Measurements from ENCODE around the gene ULK3. TPM values are rescaled to one million over a fixed set of nuclear protein-coding genes. Genes with fewer than 3 reads are reported as not detected.

Gene ULK3
- 37.6 and 40.4 TPM in 2 replicates for total RNA-seq
- 45.7 and 46.3 TPM in 2 replicates for polyA plus RNA-seq

GRCh38 chr15:74842581-74843444 lies at the start of gene ULK3:
Gene ULK3, minus strand, starts transcription at chr15:74843156. Its CDS starts 51 bp downstream, at chr15:74843105.
- under 1% methylated on average over 70 of the region's 84 CpGs for WGBS (ENCODE audit: low lambda C conversion rate, missing lambda C conversion rate)
- H3K27ac ChIP-seq: peak within 1 kb of the TSS; percentile 93
- peaks cover 19% of the 10 kb centered on the region for H3K4me1 ChIP-seq (ENCODE audit: insufficient read depth)
- DNase-seq (ENCODE audit: low spot score): peak; percentile 96
- no peaks in the 10 kb centered on the region for H3K36me3 ChIP-seq (replicated peaks; ENCODE audit: insufficient read depth, low read depth)
- no peaks in the 10 kb centered on the region for H3K79me2 ChIP-seq
- TF ChIP-seq CTCF (IDR thresholded peaks at IDR 0.05; ENCODE audit: poor library complexity) (peak; percentile 50), EZH2 (IDR thresholded peaks at IDR 0.05; ENCODE audit: borderline replicate concordance) (no peak)
- peak within 1 kb of the TSS; percentile 91 for H2AFZ ChIP-seq
- peak within 1 kb of the TSS; percentile 92 for H3K4me2 ChIP-seq
- H3K9me2 ChIP-seq (replicated peaks; ENCODE audit: insufficient read depth): no peaks in the 10 kb centered on the region
- H3K27me3 ChIP-seq: no peaks in the 10 kb centered on the region
- H4K20me1 ChIP-seq (ENCODE audit: insufficient read depth, poor library complexity, severe bottlenecking): peaks cover 6% of the 10 kb centered on the region
- peak within 1 kb of the TSS; percentile 95 for H3K4me3 ChIP-seq
- no peaks in the 10 kb centered on the region for H3K9me3 ChIP-seq (ENCODE audit: low read depth)

- Histone ChIP-seq H3K4me1 (ENCODE audit: insufficient read depth) (peaks cover 9% of the 10 kb centered on the region), H4K20me1 (ENCODE audit: insufficient read depth, poor library complexity, severe bottlenecking) (no peaks in the 10 kb centered on the region), H2AFZ (no peak overlapping the region), H3K9me3 (ENCODE audit: low read depth) (no peaks in the 10 kb centered on the region), H3K9me2 (replicated peaks; ENCODE audit: insufficient read depth) (no peaks in the 10 kb centered on the region), H3K36me3 (replicated peaks; ENCODE audit: insufficient read depth, low read depth) (no peaks in the 10 kb centered on the region), H3K4me2 (no peak overlapping the region), H3K79me2 (peaks cover 6% of the 10 kb centered on the region), H3K4me3 (no peak overlapping the region), H3K27me3 (no peaks in the 10 kb centered on the region), H3K27ac (no peak overlapping the region)
- TF ChIP-seq EZH2phosphoT487 (IDR thresholded peaks at IDR 0.05; ENCODE audit: low read depth, severe bottlenecking, unreplicated experiment) (no peak), CTCF (IDR thresholded peaks at IDR 0.05; ENCODE audit: poor library complexity) (no peak), EZH2 (IDR thresholded peaks at IDR 0.05; ENCODE audit: borderline replicate concordance) (no peak)
- DNase-seq (ENCODE audit: low spot score): no peak
- 97% methylated on average over 3 of the region's 3 CpGs for WGBS (ENCODE audit: low lambda C conversion rate, missing lambda C conversion rate)
Measured at GRCh38 chr15:74892313-74892712, 49.4 kb upstream of the ULK3 start.

- WGBS (ENCODE audit: low lambda C conversion rate, missing lambda C conversion rate): 83% methylated on average over 3 of the region's 3 CpGs
- Histone ChIP-seq H4K20me1 (ENCODE audit: insufficient read depth, poor library complexity, severe bottlenecking) (no peaks in the 10 kb centered on the region), H3K4me2 (no peak overlapping the region), H3K9me2 (replicated peaks; ENCODE audit: insufficient read depth) (no peaks in the 10 kb centered on the region), H3K36me3 (replicated peaks; ENCODE audit: insufficient read depth, low read depth) (no peaks in the 10 kb centered on the region), H2AFZ (no peak overlapping the region), H3K9me3 (ENCODE audit: low read depth) (no peaks in the 10 kb centered on the region), H3K27ac (no peak overlapping the region), H3K4me1 (ENCODE audit: insufficient read depth) (peaks cover 9% of the 10 kb centered on the region), H3K79me2 (peaks cover 6% of the 10 kb centered on the region), H3K4me3 (no peak overlapping the region), H3K27me3 (no peaks in the 10 kb centered on the region)
- TF ChIP-seq CTCF (IDR thresholded peaks at IDR 0.05; ENCODE audit: poor library complexity) (no peak), EZH2phosphoT487 (IDR thresholded peaks at IDR 0.05; ENCODE audit: low read depth, severe bottlenecking, unreplicated experiment) (no peak), EZH2 (IDR thresholded peaks at IDR 0.05; ENCODE audit: borderline replicate concordance) (no peak)
- DNase-seq (ENCODE audit: low spot score): no peak
Measured at GRCh38 chr15:74891469-74891868, 48.5 kb upstream of the ULK3 start.

All from hepatocyte (in vitro differentiated cells).